Body of pancreas (tissue), 4 donors: ENCODE measurements around the gene TRAM2.

Source experiments
- POLR2A ChIP-seq, 3 donors: fragments of 450-650 bp; IDR thresholded peaks; one replicate each; pipeline ENCODE4 v1.6.1; 2016; ENCODE audit warnings: antibody characterized with exemption in 3 of 3, mild to moderate bottlenecking in 2 of 3
- TF ChIP-seq, protein P1 (sequence below), 7 experiments: fragments of 450-650 bp in 4 of 7; fragments of 200-600 bp in 3 of 7; sonication (generic) in 3 of 7; IDR thresholded peaks; one replicate each; pipeline ENCODE4 v1.5.1; 2016 to 2019; ENCODE audit warnings: antibody characterized with exemption in 7 of 7

DNA sequence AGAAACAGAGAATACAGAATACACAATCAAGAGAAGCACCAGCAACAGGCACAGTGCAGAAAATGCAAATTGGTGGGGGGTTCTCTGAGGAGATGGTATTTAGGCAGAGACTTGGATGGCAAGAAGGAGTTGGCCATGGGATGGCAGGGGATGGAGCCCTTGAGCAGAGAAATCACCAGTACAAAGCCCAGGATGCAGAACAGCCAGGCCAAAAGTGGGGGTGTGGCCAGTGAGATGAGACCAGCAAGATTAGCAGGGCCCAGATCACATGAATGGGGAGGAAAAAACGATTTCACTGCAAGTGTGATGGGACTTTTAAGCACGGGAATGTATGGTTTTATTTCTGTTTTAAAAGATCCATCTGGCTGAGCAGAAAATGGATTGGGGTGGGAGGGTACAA lies 63.4 kb downstream of the TRAM2 start:
- TF ChIP-seq, protein P1, sequence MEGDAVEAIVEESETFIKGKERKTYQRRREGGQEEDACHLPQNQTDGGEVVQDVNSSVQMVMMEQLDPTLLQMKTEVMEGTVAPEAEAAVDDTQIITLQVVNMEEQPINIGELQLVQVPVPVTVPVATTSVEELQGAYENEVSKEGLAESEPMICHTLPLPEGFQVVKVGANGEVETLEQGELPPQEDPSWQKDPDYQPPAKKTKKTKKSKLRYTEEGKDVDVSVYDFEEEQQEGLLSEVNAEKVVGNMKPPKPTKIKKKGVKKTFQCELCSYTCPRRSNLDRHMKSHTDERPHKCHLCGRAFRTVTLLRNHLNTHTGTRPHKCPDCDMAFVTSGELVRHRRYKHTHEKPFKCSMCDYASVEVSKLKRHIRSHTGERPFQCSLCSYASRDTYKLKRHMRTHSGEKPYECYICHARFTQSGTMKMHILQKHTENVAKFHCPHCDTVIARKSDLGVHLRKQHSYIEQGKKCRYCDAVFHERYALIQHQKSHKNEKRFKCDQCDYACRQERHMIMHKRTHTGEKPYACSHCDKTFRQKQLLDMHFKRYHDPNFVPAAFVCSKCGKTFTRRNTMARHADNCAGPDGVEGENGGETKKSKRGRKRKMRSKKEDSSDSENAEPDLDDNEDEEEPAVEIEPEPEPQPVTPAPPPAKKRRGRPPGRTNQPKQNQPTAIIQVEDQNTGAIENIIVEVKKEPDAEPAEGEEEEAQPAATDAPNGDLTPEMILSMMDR (IDR thresholded peaks at IDR 0.05) = no peak
- TF ChIP-seq POLR2A (IDR thresholded peaks at IDR 0.05) = no peak
